HFF-Myc (cell line): ENCODE results near the gene FUBP1.
"Not testable (repeated sequence)": the region's sequence is repeated elsewhere in the genome, so short reads cannot be mapped to it uniquely, and the experiment has no call there.

Experiments used
- DNase-seq: peaks from one replicate; pipeline ENCODE4 v3.0.0-alpha.2; 2011; ENCODE audit warnings: low read depth; ENCODE audit errors: extremely low read depth
- H3K4me3 ChIP-seq: replicated peaks from 2 replicates; pipeline ENCODE4 v1.5.1; 2011; ENCODE audit warnings: low read depth, mild to moderate bottlenecking, control low read depth, low read length
- TF ChIP-seq, protein P1 (sequence below): IDR thresholded peaks from 2 replicates; pipeline ENCODE4 v1.5.1; 2012; ENCODE audit warnings: mild to moderate bottlenecking, low read depth, low read length, control low read depth; ENCODE audit errors: missing control alignments

FUBP1 gene, protein sequence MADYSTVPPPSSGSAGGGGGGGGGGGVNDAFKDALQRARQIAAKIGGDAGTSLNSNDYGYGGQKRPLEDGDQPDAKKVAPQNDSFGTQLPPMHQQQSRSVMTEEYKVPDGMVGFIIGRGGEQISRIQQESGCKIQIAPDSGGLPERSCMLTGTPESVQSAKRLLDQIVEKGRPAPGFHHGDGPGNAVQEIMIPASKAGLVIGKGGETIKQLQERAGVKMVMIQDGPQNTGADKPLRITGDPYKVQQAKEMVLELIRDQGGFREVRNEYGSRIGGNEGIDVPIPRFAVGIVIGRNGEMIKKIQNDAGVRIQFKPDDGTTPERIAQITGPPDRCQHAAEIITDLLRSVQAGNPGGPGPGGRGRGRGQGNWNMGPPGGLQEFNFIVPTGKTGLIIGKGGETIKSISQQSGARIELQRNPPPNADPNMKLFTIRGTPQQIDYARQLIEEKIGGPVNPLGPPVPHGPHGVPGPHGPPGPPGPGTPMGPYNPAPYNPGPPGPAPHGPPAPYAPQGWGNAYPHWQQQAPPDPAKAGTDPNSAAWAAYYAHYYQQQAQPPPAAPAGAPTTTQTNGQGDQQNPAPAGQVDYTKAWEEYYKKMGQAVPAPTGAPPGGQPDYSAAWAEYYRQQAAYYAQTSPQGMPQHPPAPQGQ

GRCh38 chr1:77978969-77979876, at the start of gene FUBP1:
FUBP1 (minus strand) TSS chr1:77979072; CDS start chr1:77979004, 68 bp downstream.
- TF ChIP-seq, protein P1, sequence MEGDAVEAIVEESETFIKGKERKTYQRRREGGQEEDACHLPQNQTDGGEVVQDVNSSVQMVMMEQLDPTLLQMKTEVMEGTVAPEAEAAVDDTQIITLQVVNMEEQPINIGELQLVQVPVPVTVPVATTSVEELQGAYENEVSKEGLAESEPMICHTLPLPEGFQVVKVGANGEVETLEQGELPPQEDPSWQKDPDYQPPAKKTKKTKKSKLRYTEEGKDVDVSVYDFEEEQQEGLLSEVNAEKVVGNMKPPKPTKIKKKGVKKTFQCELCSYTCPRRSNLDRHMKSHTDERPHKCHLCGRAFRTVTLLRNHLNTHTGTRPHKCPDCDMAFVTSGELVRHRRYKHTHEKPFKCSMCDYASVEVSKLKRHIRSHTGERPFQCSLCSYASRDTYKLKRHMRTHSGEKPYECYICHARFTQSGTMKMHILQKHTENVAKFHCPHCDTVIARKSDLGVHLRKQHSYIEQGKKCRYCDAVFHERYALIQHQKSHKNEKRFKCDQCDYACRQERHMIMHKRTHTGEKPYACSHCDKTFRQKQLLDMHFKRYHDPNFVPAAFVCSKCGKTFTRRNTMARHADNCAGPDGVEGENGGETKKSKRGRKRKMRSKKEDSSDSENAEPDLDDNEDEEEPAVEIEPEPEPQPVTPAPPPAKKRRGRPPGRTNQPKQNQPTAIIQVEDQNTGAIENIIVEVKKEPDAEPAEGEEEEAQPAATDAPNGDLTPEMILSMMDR = peak; percentile 51
- DNase-seq = peak; percentile 99

DNA sequence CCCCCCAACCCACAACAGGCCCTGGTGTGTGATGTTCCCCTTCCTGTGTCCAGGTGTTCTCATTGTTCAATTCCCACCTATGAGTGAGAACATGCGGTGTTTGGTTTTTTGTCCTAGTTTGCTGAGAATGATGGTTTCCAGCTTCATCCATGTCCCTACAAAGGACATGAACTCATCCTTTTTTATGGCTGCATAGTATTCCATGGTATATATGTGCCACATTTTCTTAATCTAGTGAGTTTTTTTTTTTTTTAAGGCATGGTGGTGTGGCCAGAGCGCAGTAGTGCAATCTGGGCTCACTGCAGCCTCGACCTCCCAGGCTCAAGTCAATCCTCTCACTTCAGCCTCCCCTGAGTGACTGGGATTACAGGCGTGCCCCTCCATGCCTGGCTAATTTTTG, 42.3 kb upstream of the FUBP1 start:
- DNase-seq = not testable (repeated sequence)

More at GRCh38 chr1:77978969-77979876, at the start of gene FUBP1:
- peak within 1 kb of the TSS; percentile 98 for H3K4me3 ChIP-seq

DNA sequence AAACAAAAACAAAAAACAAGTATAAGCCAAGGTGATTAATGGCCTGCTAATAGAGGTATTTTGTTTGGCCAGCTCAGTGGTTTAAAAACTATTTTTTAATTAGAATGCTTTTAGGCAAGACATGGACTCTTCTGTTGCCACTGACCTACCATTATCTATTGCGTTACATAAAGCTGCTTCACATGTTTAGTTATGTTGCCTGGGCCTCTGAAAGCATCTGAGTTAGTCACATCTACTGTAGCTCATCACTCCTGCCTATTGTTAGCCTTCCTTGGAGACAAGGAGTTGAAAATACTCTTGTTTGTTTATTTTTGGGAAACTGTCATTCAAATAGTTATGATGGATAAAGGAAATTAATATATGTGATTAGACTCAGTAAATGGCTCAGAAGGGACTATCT, 40.2 kb upstream of the FUBP1 start:
- no peak for DNase-seq
- no peak overlapping the region for H3K4me3 ChIP-seq
- TF ChIP-seq, protein P1 = no peak

More for the DNA sequence above, 42.3 kb upstream of the FUBP1 start:
- not testable (repeated sequence) for H3K4me3 ChIP-seq

DNA sequence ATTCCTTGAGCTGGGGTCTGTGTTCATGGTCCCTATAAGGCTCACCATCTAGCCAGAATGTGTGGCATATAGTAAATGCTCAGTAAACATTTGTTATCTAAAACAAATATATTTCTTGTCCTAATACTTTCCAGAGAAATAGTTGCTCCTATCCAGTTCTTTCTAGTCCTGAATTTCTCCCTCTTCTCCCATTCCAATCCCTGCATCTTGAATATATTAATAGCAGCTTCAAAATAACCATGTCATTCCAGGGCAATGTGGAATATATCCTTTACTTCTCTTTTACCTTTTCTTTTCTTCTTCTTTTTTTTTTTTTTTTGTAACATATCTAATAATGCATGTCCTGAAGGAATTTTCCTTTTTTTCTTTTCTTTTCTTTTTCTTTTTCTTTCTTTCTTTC, 36.3 kb upstream of the FUBP1 start:
- DNase-seq = no peak
- TF ChIP-seq, protein P1 = no peak
- H3K4me3 ChIP-seq = no peak overlapping the region

- H3K4me3 ChIP-seq = no peak overlapping the region
- TF ChIP-seq, protein P1 = no peak
- no peak for DNase-seq
Measured at GRCh38 chr1:78011050-78011449, 32.2 kb upstream of the FUBP1 start.

- H3K4me3 ChIP-seq = no peak overlapping the region
- TF ChIP-seq, protein P1 = no peak
- DNase-seq = no peak
Measured at GRCh38 chr1:78009836-78010235, 31.0 kb upstream of the FUBP1 start.
